ENCODE results near the gene FASTK.

The FASTK gene

GRCh38 chr7:151080522-151081169 lies at the start of gene FASTK:
FASTK (minus strand) TSS chr7:151080809; CDS start chr7:151080766, 43 bp downstream.
- DNase-seq = peak; percentile 91

GRCh38 chr7:151129960-151130591 lies 49.5 kb upstream of the FASTK start:
- no peak for DNase-seq

GRCh38 chr7:151129117-151129959 lies 48.7 kb upstream of the FASTK start:
- DNase-seq = no peak

- DNase-seq = no peak
Observed at GRCh38 chr7:151128716-151129115, 48.1 kb upstream of the FASTK start.

- no peak for DNase-seq
Observed at GRCh38 chr7:151128144-151128543, 47.5 kb upstream of the FASTK start.

GRCh38 chr7:151126491-151127137 lies 46.0 kb upstream of the FASTK start:
- DNase-seq = no peak

- DNase-seq = no peak
Observed at GRCh38 chr7:151125846-151126481, 45.4 kb upstream of the FASTK start.

- DNase-seq = no peak
Observed at GRCh38 chr7:151125470-151125845, 44.8 kb upstream of the FASTK start.

- no peak for DNase-seq
Observed at GRCh38 chr7:151124899-151125399, 44.3 kb upstream of the FASTK start.

GRCh38 chr7:151124481-151124880 lies 43.9 kb upstream of the FASTK start:
- no peak for DNase-seq

GRCh38 chr7:151123822-151124464 lies 43.3 kb upstream of the FASTK start:
- peak; percentile 85 for DNase-seq

GRCh38 chr7:151123158-151123821 lies 42.7 kb upstream of the FASTK start:
- no peak for DNase-seq

- no peak for DNase-seq
Observed at GRCh38 chr7:151122796-151123157, 42.2 kb upstream of the FASTK start.

- DNase-seq = no peak
Observed at GRCh38 chr7:151122276-151122675, 41.7 kb upstream of the FASTK start.

- no peak for DNase-seq
Observed at GRCh38 chr7:151121380-151122170, 41.0 kb upstream of the FASTK start.

GRCh38 chr7:151120896-151121295 lies 40.3 kb upstream of the FASTK start:
- no peak for DNase-seq

- DNase-seq = no peak
Observed at GRCh38 chr7:151119902-151120301, 39.3 kb upstream of the FASTK start.

GRCh38 chr7:151119055-151119415 lies 38.4 kb upstream of the FASTK start:
- DNase-seq = no peak

- no peak for DNase-seq
Observed at GRCh38 chr7:151118108-151119054, 37.8 kb upstream of the FASTK start.

GRCh38 chr7:151117565-151117964 lies 37.0 kb upstream of the FASTK start:
- peak; percentile 54 for DNase-seq
